Psoas muscle (tissue), 8 donors: ENCODE results near the gene MADD. TPM values are rescaled to one million over a fixed set of nuclear protein-coding genes. Genes with fewer than 3 reads are reported as not detected.

ENCODE experiments used
- ATAC-seq, 4 donors: fragments of 200-7000 bp; cut with Tn5 transposase; one replicate each; pipeline ENCODE4 v1.9.1; 2020; ENCODE audit warnings: moderate library complexity in 3 of 4, mild to moderate bottlenecking in 2 of 4
- DNase-seq, 2 donors: peaks; one replicate each; pipeline ENCODE4 v3.0.0-alpha.2; 2020
- H3K27ac ChIP-seq: fragments of 200-600 bp; one replicate; pipeline ENCODE4 v1.8.0; 2022
- H3K27me3 ChIP-seq, 3 donors: fragments of 200-600 bp in 1 of 3; one replicate each; pipeline versions ENCODE4 v1.6.1 to v1.8.0; 2013 to 2022; ENCODE audit warnings: low read length in 2 of 3, mild to moderate bottlenecking in 2 of 3, moderate library complexity in 1 of 3; ENCODE audit not compliant: insufficient read depth in 3 of 3
- H3K36me3 ChIP-seq, 2 donors: fragments of 200-600 bp in 1 of 2; one replicate each; pipeline versions ENCODE4 v1.6.1 to v1.8.0; 2013 to 2022; ENCODE audit warnings: low read depth in 1 of 2, mild to moderate bottlenecking in 1 of 2, moderate library complexity in 1 of 2; ENCODE audit not compliant: insufficient read depth in 1 of 2
- H3K4me1 ChIP-seq: fragments of 200-600 bp; one replicate; pipeline ENCODE4 v1.8.0; 2022
- H3K4me3 ChIP-seq: fragments of 200-600 bp; one replicate; pipeline ENCODE4 v1.8.0; 2022; ENCODE audit warnings: mild to moderate bottlenecking
- H3K9me3 ChIP-seq: fragments of 200-600 bp; one replicate; pipeline ENCODE4 v1.8.0; 2022
- CTCF ChIP-seq: fragments of 200-600 bp; IDR thresholded peaks from one replicate; pipeline ENCODE4 v1.8.0; 2022; ENCODE audit warnings: antibody characterized with exemption
- WGBS, 3 donors: extraction: QIAGEN DNeasy Blood & Tissue Kit; methylation state at CpG; one replicate each; pipeline versions ENCODE4 v1.1.6 to v1.1.7; 2013; 5-methylcytosine and 5-hydroxymethylcytosine counted together
- intact Hi-C, 2 donors: fragments of 100-400 bp; cut with DNase I; formaldehyde crosslinking; loops; one replicate each; pipeline versions ENCODE4 v1.11.0 to v1.14.2; 2022
- polyA plus RNA-seq, 3 donors: library from polyadenylated mRNA; stranded (reverse); fragments of 200-250 nt; gene quantifications; one replicate each; pipeline ENCODE4 v1.2.3, GENCODE V29; 2013
- total RNA-seq, 4 donors: library from RNA; stranded (reverse); fragmentation: NEBNext Ultra II Directional in 2 of 4; extraction: Animal tissue kit (Norgen Biotek cat#: 25700) in 2 of 4; gene quantifications; one replicate each; pipeline versions ENCODE4 v1.2.1 to v1.2.4, GENCODE V29; 2021 to 2023
- donor health status: healthy with polysubstance abuse.
- donor health status: DM: no; HTN: no; CAD: no; lungs with moderate emphysema.
- donor health status: Bipolar disorder and iron deficiency.
- donor health status: healthy.
- donor health status: DM: yes; HTN: yes; CAD: no.
- donor health status: DM: no; HTN: no; CAD: no.
- donor health status: DM: no; HTN: no; CAD: no.
- donor health status: DM: yes; HTN: yes; CAD: no.

MADD gene
- total and polyA plus RNA-seq, 7 donors, result 11.5 to 33.6 (median 19.5) TPM

GRCh38 chr11:47285969-47286770, 16.2 kb downstream of the MADD start:
- Histone ChIP-seq H3K9me3 (no peaks in the 10 kb centered on the region), H3K27me3 (no peaks in the 10 kb centered on the region), H3K27ac (no peak overlapping the region), H3K36me3 (peaks cover 21 to 93% of the 10 kb centered on the region in 2 donors), H3K4me3 (no peak overlapping the region), H3K4me1 (peaks cover 5% of the 10 kb centered on the region)
- no peak for TF ChIP-seq CTCF
- WGBS, 3 donors, result 90 to 95% (median 92%) methylated on average over 13 of the region's 13 CpGs
- DNase-seq (no peak), ATAC-seq (no peak)
- intact Hi-C loops, result no loop called here

- no peak for TF ChIP-seq CTCF
- H3K27me3 ChIP-seq, result no peaks in the 10 kb centered on the region
- no peaks in the 10 kb centered on the region for H3K9me3 ChIP-seq
- peaks cover 5% of the 10 kb centered on the region for H3K4me1 ChIP-seq
- ATAC-seq (peak; percentile 82 to 88 (median 86)), DNase-seq (no peak)
- peak overlapping the region; percentile 68 for H3K27ac ChIP-seq
- peaks cover 20 to 93% of the 10 kb centered on the region in 2 donors for H3K36me3 ChIP-seq
- intact Hi-C loops, result no loop called here
- WGBS, 3 donors, result 26 to 38% (median 32%) methylated on average over 5 of the region's 5 CpGs
- H3K4me3 ChIP-seq, result no peak overlapping the region
These were observed 18.1 kb downstream of the MADD start for GRCh38 chr11:47288066-47288465.

GRCh38 chr11:47289856-47290255, 19.9 kb downstream of the MADD start:
- H3K27ac ChIP-seq, result no peak overlapping the region
- 93 to 95% (median 94%) methylated on average over 15 of the region's 15 CpGs for WGBS, 3 donors
- no peaks in the 10 kb centered on the region for H3K9me3 ChIP-seq
- TF ChIP-seq CTCF, result no peak
- peaks cover 12 to 93% of the 10 kb centered on the region in 2 donors for H3K36me3 ChIP-seq
- peaks cover 5% of the 10 kb centered on the region for H3K4me1 ChIP-seq
- intact Hi-C loops, result no loop called here
- ATAC-seq (no peak), DNase-seq (no peak)
- H3K27me3 ChIP-seq, result no peaks in the 10 kb centered on the region
- no peak overlapping the region for H3K4me3 ChIP-seq

- Histone ChIP-seq H3K36me3 (peaks cover 13 to 100% of the 10 kb centered on the region in 2 donors), H3K27ac (no peak overlapping the region), H3K4me3 (no peak overlapping the region), H3K27me3 (no peaks in the 10 kb centered on the region), H3K9me3 (peaks cover 11% of the 10 kb centered on the region), H3K4me1 (no peaks in the 10 kb centered on the region)
- no peak for DNase-seq
- intact Hi-C loops, result no loop called here
- no peak for TF ChIP-seq CTCF
- no peak for ATAC-seq
- 72 to 91% (median 90%) methylated on average over 5 of the region's 5 CpGs for WGBS, 3 donors
These were observed 25.5 kb downstream of the MADD start for GRCh38 chr11:47295385-47295784.
